Ecto neural progenitor cell (in vitro differentiated cells): ENCODE results near the gene IGSF3.

ENCODE experiments used
- DNase-seq: peaks from one replicate; pipeline ENCODE4 v3.0.0-alpha.2; 2018; ENCODE audit warnings: low spot score

IGSF3 gene

GRCh38 chr1:116667575-116668105 lies at the start of gene IGSF3:
IGSF3 (minus strand) TSS chr1:116667733; CDS start chr1:116666326, 1,407 bp downstream.
- DNase-seq: peak; percentile 87

- no peak for DNase-seq
Measured at GRCh38 chr1:116717318-116717717, 49.8 kb upstream of the IGSF3 start.

- no peak for DNase-seq
Measured at GRCh38 chr1:116716391-116716790, 48.9 kb upstream of the IGSF3 start.

GRCh38 chr1:116713474-116713873 lies 45.9 kb upstream of the IGSF3 start:
- DNase-seq: no peak

GRCh38 chr1:116712510-116712909 lies 45.0 kb upstream of the IGSF3 start:
- DNase-seq: no peak

GRCh38 chr1:116711263-116711840 lies 43.8 kb upstream of the IGSF3 start:
- no peak for DNase-seq

- DNase-seq: no peak
Measured at GRCh38 chr1:116710420-116711262, 43.1 kb upstream of the IGSF3 start.

GRCh38 chr1:116709666-116710167 lies 42.2 kb upstream of the IGSF3 start:
- no peak for DNase-seq

- DNase-seq: no peak
Measured at GRCh38 chr1:116708255-116708900, 40.8 kb upstream of the IGSF3 start.

- DNase-seq: no peak
Measured at GRCh38 chr1:116706841-116707240, 39.3 kb upstream of the IGSF3 start.

GRCh38 chr1:116706123-116706522 lies 38.6 kb upstream of the IGSF3 start:
- no peak for DNase-seq

- no peak for DNase-seq
Measured at GRCh38 chr1:116704278-116704677, 36.7 kb upstream of the IGSF3 start.

GRCh38 chr1:116699605-116700004 lies 32.1 kb upstream of the IGSF3 start:
- no peak for DNase-seq

GRCh38 chr1:116698244-116698595 lies 30.7 kb upstream of the IGSF3 start:
- DNase-seq: no peak

- no peak for DNase-seq
Measured at GRCh38 chr1:116697548-116698243, 30.2 kb upstream of the IGSF3 start.

GRCh38 chr1:116694524-116694923 lies 27.0 kb upstream of the IGSF3 start:
- DNase-seq: no peak

GRCh38 chr1:116693759-116694480 lies 26.4 kb upstream of the IGSF3 start:
- no peak for DNase-seq

GRCh38 chr1:116692879-116693278 lies 25.3 kb upstream of the IGSF3 start:
- DNase-seq: no peak

GRCh38 chr1:116690849-116691406 lies 23.4 kb upstream of the IGSF3 start:
- DNase-seq: no peak

GRCh38 chr1:116690396-116690848 lies 22.9 kb upstream of the IGSF3 start:
- DNase-seq: no peak
